Fibroblast of skin of abdomen (primary cell): ENCODE data around the gene PCMTD2.
"Not testable (repeated sequence)": the region's sequence is repeated elsewhere in the genome, so short reads cannot be mapped to it uniquely, and the experiment has no call there.

Experiments
- DNase-seq: peaks from one replicate; pipeline ENCODE4 v3.0.0-alpha.2; 2013

Gene PCMTD2

GRCh38 chr20:64257107-64257757, 1.7 kb downstream of the PCMTD2 start:
- DNase-seq = no peak

GRCh38 chr20:64258071-64258823, 2.7 kb downstream of the PCMTD2 start:
- DNase-seq = no peak

GRCh38 chr20:64260239-64260638, 4.7 kb downstream of the PCMTD2 start:
- DNase-seq = no peak

GRCh38 chr20:64261138-64261537, 5.6 kb downstream of the PCMTD2 start:
- DNase-seq = peak; percentile 69

- DNase-seq = no peak
Observed at GRCh38 chr20:64264091-64264490, 8.5 kb downstream of the PCMTD2 start.

- DNase-seq = no peak
Observed at GRCh38 chr20:64265201-64265600, 9.7 kb downstream of the PCMTD2 start.

GRCh38 chr20:64266988-64267387, 11.4 kb downstream of the PCMTD2 start:
- no peak for DNase-seq

GRCh38 chr20:64268174-64268573, 12.6 kb downstream of the PCMTD2 start:
- no peak for DNase-seq

- no peak for DNase-seq
Observed at GRCh38 chr20:64269604-64270411, 14.3 kb downstream of the PCMTD2 start.

GRCh38 chr20:64271636-64272035, 16.1 kb downstream of the PCMTD2 start:
- no peak for DNase-seq

- no peak for DNase-seq
Observed at GRCh38 chr20:64273109-64273508, 17.6 kb downstream of the PCMTD2 start.

- no peak for DNase-seq
Observed at GRCh38 chr20:64276817-64277216, 21.3 kb downstream of the PCMTD2 start.

GRCh38 chr20:64277571-64278316, 22.2 kb downstream of the PCMTD2 start:
- no peak for DNase-seq

- no peak for DNase-seq
Observed at GRCh38 chr20:64278317-64278681, 22.8 kb downstream of the PCMTD2 start.

GRCh38 chr20:64279826-64280459, 24.4 kb downstream of the PCMTD2 start:
- DNase-seq = no peak

GRCh38 chr20:64280460-64280843, 24.9 kb downstream of the PCMTD2 start:
- no peak for DNase-seq

GRCh38 chr20:64283646-64284045, 28.1 kb downstream of the PCMTD2 start:
- no peak for DNase-seq

- not testable (repeated sequence) for DNase-seq
Observed at GRCh38 chr20:64285579-64286446, 30.3 kb downstream of the PCMTD2 start.

- DNase-seq = not testable (repeated sequence)
Observed at GRCh38 chr20:64286447-64287263, 31.1 kb downstream of the PCMTD2 start.

- DNase-seq = not testable (repeated sequence)
Observed at GRCh38 chr20:64287264-64287590, 31.7 kb downstream of the PCMTD2 start.
